ENCODE measurements around the gene ARID5A.

- TF ChIP-seq, protein P1, sequence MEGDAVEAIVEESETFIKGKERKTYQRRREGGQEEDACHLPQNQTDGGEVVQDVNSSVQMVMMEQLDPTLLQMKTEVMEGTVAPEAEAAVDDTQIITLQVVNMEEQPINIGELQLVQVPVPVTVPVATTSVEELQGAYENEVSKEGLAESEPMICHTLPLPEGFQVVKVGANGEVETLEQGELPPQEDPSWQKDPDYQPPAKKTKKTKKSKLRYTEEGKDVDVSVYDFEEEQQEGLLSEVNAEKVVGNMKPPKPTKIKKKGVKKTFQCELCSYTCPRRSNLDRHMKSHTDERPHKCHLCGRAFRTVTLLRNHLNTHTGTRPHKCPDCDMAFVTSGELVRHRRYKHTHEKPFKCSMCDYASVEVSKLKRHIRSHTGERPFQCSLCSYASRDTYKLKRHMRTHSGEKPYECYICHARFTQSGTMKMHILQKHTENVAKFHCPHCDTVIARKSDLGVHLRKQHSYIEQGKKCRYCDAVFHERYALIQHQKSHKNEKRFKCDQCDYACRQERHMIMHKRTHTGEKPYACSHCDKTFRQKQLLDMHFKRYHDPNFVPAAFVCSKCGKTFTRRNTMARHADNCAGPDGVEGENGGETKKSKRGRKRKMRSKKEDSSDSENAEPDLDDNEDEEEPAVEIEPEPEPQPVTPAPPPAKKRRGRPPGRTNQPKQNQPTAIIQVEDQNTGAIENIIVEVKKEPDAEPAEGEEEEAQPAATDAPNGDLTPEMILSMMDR (conservative IDR thresholded peaks at IDR 0.05; ENCODE audit: low read depth, low read length) = no peak
- TF ChIP-seq EZH2 (IDR thresholded peaks at IDR 0.05; ENCODE audit: borderline replicate concordance, low read depth, low read length, poor library complexity, severe bottlenecking) = no peak
Measured at GRCh38 chr2:96493072-96493471, 43.5 kb upstream of the ARID5A start.
